GM12864 (cell line): ENCODE measurements around the gene ZSWIM1.

Experiments used
- DNase-seq: peaks from one replicate; pipeline ENCODE4 v3.0.0-alpha.2; 2011; ENCODE audit warnings: low read depth
- H3K4me3 ChIP-seq: 2 replicates; pipeline ENCODE4 v1.5.1; 2011; ENCODE audit warnings: mild to moderate bottlenecking, low read depth, low read length, control low read depth
- TF ChIP-seq, protein P1 (sequence below): IDR thresholded peaks from 2 replicates; pipeline ENCODE4 v1.5.1; 2011; ENCODE audit warnings: low read depth, mild to moderate bottlenecking, moderate library complexity, low read length, control low read depth, inconsistent platforms; ENCODE audit errors: missing control alignments

ZSWIM1 gene

DNA sequence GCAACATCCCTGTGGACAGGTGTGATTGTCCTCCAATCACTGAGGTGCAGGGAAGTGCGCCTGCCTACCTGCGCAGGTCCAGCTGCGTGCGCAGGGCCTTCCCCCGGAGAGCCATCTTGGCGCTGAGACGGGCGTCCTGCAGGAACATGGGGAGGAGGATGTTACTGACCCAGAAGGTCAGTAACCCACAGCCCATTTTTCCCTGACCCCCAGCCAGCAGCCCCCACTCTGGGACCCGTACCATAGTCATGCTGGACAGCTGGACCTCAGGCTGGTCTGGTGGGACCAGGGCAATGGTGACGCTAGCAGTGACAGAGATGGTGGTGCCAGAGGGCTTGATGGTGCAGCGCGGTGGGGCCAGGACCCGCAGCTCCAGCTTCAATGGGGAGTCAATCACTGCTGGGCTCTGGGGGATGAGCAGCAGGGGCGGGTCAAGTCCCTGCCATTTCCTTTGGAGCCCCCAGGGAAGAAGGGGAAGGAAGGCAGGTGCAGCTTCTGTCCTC is 21.2 kb downstream of the ZSWIM1 start:
- TF ChIP-seq, protein P1, sequence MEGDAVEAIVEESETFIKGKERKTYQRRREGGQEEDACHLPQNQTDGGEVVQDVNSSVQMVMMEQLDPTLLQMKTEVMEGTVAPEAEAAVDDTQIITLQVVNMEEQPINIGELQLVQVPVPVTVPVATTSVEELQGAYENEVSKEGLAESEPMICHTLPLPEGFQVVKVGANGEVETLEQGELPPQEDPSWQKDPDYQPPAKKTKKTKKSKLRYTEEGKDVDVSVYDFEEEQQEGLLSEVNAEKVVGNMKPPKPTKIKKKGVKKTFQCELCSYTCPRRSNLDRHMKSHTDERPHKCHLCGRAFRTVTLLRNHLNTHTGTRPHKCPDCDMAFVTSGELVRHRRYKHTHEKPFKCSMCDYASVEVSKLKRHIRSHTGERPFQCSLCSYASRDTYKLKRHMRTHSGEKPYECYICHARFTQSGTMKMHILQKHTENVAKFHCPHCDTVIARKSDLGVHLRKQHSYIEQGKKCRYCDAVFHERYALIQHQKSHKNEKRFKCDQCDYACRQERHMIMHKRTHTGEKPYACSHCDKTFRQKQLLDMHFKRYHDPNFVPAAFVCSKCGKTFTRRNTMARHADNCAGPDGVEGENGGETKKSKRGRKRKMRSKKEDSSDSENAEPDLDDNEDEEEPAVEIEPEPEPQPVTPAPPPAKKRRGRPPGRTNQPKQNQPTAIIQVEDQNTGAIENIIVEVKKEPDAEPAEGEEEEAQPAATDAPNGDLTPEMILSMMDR: no peak
- no peak for DNase-seq
- H3K4me3 ChIP-seq: no peak overlapping the region

DNA sequence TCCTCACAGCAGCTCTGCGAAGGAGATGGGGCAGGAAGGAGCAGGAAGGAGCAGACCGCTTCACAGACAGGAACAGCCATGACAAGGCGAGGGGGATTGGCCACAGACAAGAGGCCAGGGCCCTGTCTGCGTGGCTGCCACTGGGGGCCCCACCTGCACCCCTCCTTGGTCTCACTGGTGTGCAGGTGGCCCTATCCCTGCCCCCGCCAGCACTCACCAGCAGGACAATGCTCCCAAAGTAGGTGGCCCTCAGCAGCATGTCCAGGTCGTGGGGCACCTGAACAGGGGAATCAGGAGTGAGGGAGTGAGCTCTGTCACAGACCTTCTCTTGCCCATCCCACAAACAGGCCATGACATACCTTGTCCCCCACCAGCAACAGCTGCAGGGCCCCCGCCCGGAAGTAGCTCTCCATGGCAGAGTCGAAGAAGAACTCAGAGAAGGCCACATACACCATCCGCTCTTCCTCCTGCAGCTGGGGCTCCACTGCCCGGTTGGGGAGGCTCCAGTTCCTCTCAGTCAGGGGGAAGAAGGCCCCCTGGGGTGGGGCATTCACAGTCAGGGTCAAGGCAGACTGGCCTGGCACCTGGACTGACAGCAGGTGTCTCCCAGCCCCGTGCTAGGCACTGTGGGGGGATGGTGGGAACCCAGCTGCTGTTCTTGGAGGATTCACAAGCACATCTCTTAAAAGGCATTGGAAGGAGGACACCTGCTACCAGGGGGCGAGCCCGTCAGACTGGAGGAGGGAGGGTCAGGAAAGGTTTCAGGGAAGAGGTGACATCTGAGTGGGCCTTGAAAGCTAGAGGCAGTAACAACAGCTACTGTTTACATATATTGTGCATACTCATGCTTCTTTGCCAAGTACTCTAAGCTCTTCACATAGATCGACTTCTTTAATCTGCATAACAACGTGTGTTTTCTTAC is 23.8 kb downstream of the ZSWIM1 start:
- TF ChIP-seq, protein P1: no peak
- no peak overlapping the region for H3K4me3 ChIP-seq
- no peak for DNase-seq

DNA sequence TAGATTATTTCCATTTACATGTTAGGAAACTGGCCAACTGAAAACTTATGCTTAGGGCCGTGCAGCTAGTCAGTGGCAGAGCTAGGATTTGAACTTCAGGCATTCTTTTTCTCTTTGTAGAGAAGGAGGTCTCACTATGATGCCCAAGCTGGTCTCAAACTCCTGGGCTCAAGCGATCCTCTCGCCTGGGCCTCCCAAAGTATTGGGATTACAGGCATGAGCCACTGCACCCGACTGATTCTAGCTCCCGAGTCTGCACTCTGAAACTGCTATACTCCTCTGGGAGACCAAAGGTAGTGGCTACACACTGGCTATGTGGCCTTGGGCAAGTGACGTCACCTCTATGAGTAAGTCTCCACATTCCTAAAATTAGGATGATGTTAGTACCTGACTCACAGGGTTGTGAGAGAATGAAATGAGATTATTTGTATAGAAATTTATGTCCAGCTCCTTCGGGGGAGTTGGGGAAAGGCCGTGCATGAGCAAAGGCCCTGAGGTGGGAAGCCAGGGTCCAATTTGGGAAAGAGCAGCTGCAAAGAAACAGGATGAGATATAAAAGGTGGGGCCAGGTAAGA is 24.6 kb downstream of the ZSWIM1 start:
- DNase-seq: no peak
- no peak overlapping the region for H3K4me3 ChIP-seq
- TF ChIP-seq, protein P1: no peak

DNA sequence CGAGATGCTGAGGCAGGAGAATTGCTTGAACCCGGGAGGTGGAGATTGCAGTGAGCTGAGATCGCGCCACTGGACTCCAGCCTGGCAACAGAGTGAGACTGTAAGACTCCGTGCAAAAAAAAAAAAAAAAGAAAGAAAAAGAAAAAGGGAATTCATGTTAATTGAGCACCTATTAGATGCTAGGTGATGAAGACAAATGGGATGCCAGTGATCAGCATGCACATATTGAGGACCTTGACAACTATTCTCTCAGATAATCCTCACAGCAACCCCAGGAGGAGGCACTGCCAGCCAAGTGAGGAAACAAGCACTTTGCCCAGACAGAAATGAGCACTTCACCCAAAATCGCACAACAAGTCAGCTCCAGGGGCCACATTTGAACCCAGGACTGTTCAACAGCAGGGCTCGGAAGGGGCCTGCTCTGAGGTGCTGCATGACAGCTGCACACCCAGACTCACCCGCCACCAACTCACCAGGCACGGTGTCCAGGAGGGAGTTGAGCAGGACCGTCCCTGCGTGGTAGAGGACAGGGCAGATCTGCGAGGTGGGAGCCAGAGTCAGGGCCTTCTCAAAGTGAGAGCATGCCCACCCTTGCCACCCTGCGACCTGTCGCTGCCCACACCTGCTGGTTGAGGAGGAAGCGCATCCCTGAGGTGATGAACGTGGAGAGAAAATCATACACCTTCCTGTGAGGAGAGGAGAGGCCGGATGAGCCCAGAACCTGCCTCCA is 26.4 kb downstream of the ZSWIM1 start:
- TF ChIP-seq, protein P1: no peak
- no peak overlapping the region for H3K4me3 ChIP-seq
- no peak for DNase-seq

DNA sequence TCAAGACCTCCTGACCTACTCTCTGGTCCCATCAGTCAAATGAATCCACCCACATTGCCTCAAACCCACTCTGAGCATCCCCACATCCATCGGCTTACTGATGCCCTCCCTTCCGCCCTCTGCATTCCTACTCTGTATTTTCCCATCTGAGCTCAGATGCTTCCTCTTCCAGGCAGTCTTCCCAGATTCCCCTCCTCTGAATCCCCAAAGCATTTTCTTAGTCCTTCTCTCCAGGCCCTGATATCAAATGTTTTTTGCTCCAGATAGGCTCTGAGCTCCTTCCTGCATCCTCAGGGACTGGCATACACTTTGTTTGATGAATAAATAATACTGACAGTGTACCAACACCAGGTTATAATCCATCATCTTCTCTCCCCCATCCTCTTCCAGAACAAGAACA is 27.1 kb downstream of the ZSWIM1 start:
- no peak for DNase-seq
- TF ChIP-seq, protein P1: no peak
- H3K4me3 ChIP-seq: no peak overlapping the region

DNA sequence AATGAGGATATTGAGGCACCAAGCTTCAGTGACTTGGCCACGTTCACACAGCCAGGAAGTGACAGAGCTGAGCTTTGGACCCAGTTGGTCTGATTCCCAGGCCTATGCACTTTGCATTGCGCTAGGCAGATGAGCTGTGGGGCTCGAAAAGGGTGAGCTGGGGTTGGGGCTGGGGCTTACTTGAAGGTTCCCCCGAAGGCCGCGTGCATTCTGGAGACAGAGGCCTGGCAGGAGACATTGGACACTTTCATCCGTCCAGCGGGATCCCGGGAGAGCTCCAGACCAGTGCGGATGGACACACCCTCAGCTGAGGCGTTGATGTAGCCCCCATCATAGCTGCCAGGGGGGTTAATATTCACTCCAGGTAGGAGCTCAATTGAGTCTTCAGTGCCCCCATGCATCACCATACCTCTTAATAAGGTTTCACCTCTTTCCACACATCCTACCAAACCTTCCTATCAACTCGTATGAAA is 28.3 kb downstream of the ZSWIM1 start:
- no peak overlapping the region for H3K4me3 ChIP-seq
- TF ChIP-seq, protein P1: no peak
- DNase-seq: no peak
